T-helper 1 cell (primary cell): ENCODE data around the gene TLR3.
"Not testable (repeated sequence)": the region's sequence is repeated elsewhere in the genome, so short reads cannot be mapped to it uniquely, and the experiment has no call there.

Experiments
- DNase-seq, 5 donors: peaks; one replicate each; pipeline ENCODE4 v3.0.0-alpha.2; 2012 to 2020

Gene TLR3

DNA sequence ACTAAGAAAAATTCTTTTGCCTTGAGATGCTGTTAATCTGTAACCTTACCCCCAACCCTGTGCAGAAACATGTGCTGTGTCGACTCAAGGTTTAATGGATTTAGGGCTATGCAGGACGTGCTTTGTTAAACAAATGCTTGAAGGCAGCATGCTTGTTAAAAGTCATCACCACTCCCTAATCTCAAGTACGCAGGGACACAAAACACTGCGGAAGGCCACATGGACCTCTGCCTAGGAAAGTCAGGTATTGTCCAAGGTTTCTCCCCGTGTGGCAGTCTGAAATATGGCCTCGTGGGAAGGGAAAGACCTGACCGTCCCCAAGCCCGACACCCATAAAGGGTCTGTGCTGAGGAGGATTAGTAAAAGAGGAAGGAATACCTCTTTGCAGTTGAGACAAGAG, 18.8 kb upstream of the TLR3 start:
- DNase-seq: not testable (repeated sequence)

- no peak for DNase-seq
These were observed 17.9 kb upstream of the TLR3 start for GRCh38 chr4:186051096-186051495.

GRCh38 chr4:186058253-186058979, 10.5 kb upstream of the TLR3 start:
- peak in 1 of 5 donors; percentile 5 for DNase-seq

- DNase-seq: no peak
These were observed 10.0 kb upstream of the TLR3 start for GRCh38 chr4:186058980-186059316.

GRCh38 chr4:186061921-186062320, 7.0 kb upstream of the TLR3 start:
- no peak for DNase-seq

DNA sequence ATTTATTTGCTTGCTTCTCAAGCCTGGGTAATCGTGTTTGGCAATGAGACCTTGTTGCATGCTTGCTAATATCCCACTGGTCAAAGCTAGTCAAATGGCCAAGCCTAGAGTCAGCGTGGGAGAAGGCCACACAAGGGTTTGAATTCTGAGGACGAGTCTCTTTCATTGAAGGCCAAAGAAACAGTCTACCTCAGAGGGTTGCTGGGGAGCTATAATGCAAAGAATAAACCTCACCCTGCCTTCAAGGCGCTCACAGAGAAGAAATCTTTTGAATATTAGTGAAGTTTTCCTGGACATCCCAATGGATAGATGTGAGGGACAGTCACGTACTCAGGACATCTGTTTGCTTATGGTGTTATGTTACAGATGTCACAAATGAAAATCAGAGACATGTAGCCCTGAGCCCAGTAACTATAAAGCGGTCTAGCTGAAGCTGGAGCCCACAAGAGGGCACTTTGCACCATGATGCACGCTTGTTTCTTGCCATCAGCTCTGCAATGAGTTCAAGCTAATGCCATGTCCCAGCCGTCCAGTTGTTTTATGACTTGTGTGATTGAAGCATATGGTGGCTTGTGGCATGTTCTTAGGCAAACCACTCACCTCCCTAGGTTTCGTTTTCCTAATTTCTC, 1.1 kb upstream of the TLR3 start:
- DNase-seq: peak in 2 of 5 donors; percentile 10 to 42

GRCh38 chr4:186069729-186070128, 773 bp downstream of the TLR3 start:
- DNase-seq: no peak

- no peak for DNase-seq
These were observed 3.6 kb downstream of the TLR3 start for GRCh38 chr4:186072516-186072915.

- no peak for DNase-seq
These were observed 5.2 kb downstream of the TLR3 start for GRCh38 chr4:186074189-186074588.

DNA sequence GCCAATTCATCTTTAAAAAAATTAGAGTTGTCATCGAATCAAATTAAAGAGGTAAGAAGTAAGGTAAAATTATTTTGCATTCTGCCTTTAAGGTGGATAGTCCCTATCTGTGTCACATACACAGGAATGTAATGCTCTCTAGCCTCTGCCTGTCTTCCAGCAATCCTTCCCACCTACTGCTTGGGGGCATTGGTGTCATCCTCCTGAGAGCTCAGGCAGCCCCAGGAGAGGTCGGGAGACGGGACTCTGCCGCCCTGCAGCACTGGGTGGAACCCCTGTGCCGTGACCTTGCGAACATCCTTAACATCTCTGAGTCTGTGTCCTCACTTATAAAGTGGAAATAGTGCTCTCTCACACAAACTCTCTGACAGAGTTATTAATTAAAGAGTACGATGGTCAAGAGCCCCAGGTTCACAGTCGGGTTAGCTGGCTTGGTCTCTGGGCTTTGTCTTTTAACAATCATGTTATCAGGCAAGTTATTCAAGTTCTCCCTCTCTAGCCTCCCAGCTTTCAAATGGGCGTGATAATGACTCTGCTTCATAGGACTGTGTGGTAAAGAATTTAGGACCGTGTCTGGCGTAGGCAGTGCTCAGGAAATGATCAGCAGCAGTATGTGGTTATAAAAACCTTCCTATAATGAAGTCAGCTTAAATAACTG, 10.2 kb downstream of the TLR3 start:
- no peak for DNase-seq

GRCh38 chr4:186079694-186080093, 10.7 kb downstream of the TLR3 start:
- no peak for DNase-seq

GRCh38 chr4:186081202-186081807, 12.3 kb downstream of the TLR3 start:
- DNase-seq: no peak

- DNase-seq: no peak
These were observed 13.3 kb downstream of the TLR3 start for GRCh38 chr4:186082221-186082620.

GRCh38 chr4:186088523-186088922, 19.6 kb downstream of the TLR3 start:
- no peak for DNase-seq

DNA sequence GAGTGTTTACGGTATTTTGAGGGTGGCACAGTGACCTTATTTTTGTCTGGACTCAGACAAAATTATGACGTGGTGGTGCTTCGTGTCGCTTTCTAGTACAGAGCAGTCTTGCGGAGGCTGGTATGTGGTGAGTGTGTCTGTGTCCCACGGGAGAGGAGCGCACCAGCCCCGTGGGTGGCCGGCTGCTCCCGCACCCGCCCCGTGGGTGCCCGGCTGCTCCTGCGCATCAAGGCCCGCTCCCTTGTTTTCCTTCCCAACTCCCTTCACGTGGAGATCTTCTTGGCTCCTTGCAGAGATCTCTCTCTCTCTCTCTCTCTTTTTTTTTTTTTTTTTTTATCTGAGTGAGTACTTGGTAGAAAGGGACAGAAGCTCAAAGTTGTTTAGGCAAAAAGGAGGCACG, 23.3 kb downstream of the TLR3 start:
- no peak for DNase-seq

- no peak for DNase-seq
These were observed 26.4 kb downstream of the TLR3 start for GRCh38 chr4:186095406-186095805.

DNA sequence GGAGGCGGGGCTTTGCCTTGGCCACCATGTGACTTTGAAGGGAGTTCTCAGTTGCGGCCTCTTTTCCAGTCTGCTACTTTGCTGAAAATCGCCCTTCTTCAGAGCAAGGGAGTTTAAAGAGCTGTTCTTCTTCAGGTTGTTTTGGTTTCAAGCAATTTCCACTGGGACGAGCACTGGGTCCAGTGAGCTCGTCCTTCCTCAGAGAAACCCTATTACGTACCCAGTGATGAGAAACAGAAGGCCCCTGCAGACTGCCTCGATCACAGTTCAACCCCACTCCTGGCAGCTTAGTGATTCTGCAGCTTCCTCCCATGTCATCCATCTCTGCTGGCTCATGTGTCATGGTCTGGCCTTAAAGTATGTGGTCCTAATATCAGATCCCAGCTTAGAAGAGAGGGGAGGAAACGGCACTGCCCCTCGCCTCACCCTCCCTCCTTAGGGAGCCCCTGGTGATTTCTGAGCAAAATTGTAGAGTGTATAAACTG, 27.8 kb downstream of the TLR3 start:
- no peak for DNase-seq

GRCh38 chr4:186097386-186097785, 28.4 kb downstream of the TLR3 start:
- no peak for DNase-seq

DNA sequence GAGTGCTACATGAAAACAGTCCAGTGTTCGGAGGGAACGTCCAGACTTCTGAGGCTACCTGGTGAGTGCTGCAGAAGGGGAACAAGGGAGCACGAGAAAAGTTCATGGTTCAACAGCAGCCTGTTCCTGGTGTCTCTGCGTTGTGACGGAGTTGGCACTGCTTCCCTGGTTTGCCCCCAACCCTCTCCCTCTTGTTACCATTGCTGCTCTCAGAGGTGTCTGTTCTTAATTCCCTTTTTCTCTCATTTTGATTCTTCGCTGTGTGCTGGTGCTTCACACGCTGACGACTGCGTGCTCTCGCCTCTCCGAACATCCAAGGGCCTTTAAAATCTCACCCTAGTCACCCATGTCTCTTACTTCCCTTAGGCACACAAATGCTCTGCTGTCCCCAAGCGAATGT, 34.0 kb downstream of the TLR3 start:
- DNase-seq: no peak

- DNase-seq: peak; percentile 5 to 37 (median 19)
These were observed 35.3 kb downstream of the TLR3 start, which contains the start of gene FAM149A for GRCh38 chr4:186104114-186104889. Gene FAM149A, plus strand, starts transcription at chr4:186104704.

DNA sequence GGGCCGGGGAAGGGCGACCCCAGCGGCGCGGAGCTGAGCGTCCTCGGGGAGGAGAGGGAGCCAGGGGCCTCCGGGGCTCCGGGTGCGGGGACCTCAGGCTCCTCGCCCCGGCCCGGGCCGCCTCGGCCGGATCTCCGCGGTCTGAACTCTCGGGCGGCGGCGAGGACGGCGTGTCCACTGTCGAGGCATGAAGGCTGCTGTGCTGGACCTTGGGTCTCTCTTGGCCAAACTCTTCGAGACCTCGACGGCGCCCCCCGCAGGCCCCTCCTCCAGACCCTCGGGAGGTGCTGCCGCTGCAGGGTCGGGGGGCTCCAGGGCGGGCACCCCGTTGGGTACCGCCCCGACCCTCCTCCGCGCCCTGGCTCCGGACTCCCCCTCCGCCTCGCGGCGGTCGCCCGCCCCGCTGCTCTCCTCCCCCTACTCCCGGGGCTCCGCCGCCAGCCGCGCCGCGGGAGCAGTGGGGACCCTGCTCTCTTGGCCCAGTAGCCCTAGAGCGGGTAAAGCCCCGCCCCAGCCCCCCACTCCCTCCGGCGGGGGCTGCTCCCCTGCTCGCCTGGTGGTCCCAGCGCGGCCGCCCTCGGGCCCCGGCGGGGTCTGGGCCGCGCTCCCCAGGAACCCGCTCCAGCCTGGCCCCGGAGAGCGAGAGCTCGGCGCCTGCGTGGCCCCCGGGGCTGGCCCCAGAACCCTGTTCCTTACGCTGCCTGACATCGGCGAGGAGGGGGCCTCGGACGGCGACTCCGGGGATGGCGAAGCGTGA, 36.1 kb downstream of the TLR3 start:
- no peak for DNase-seq
